Esophagus squamous epithelium (tissue), 4 donors: ENCODE data around the gene ZSCAN9.

Experiments used
- POLR2A ChIP-seq, 4 donors: fragments of 450-650 bp; IDR thresholded peaks; one replicate each; pipeline ENCODE4 v1.6.1; 2017; ENCODE audit warnings: antibody characterized with exemption in 4 of 4, mild to moderate bottlenecking in 4 of 4, moderate library complexity in 3 of 4
- TF ChIP-seq, protein P1 (sequence below), 6 experiments: fragments of 450-650 bp in 4 of 6; fragments of 200-600 bp in 2 of 6; sonication (generic) in 2 of 6; IDR thresholded peaks; one replicate each; pipeline ENCODE4 v1.5.1; 2016 to 2019; ENCODE audit warnings: antibody characterized with exemption in 6 of 6, mild to moderate bottlenecking in 4 of 6, moderate library complexity in 4 of 6

GRCh38 chr6:28240471-28240870 is 15.4 kb downstream of the ZSCAN9 start:
- TF ChIP-seq, protein P1, sequence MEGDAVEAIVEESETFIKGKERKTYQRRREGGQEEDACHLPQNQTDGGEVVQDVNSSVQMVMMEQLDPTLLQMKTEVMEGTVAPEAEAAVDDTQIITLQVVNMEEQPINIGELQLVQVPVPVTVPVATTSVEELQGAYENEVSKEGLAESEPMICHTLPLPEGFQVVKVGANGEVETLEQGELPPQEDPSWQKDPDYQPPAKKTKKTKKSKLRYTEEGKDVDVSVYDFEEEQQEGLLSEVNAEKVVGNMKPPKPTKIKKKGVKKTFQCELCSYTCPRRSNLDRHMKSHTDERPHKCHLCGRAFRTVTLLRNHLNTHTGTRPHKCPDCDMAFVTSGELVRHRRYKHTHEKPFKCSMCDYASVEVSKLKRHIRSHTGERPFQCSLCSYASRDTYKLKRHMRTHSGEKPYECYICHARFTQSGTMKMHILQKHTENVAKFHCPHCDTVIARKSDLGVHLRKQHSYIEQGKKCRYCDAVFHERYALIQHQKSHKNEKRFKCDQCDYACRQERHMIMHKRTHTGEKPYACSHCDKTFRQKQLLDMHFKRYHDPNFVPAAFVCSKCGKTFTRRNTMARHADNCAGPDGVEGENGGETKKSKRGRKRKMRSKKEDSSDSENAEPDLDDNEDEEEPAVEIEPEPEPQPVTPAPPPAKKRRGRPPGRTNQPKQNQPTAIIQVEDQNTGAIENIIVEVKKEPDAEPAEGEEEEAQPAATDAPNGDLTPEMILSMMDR (IDR thresholded peaks at IDR 0.05) = no peak
- TF ChIP-seq POLR2A (IDR thresholded peaks at IDR 0.05) = no peak
